Right lobe of liver (tissue), 6 donors: ENCODE results near the gene RUNX2. TPM values are rescaled to one million over a fixed set of nuclear protein-coding genes. Genes with fewer than 3 reads are reported as not detected.

ENCODE experiments used
- ATAC-seq, 4 donors: fragments of 200-7000 bp; cut with Tn5 transposase; one replicate each; pipeline ENCODE4 v1.9.1; 2020; ENCODE audit warnings: mild to moderate bottlenecking in 4 of 4, moderate library complexity in 4 of 4
- DNase-seq, 3 donors: peaks; one replicate each; pipeline ENCODE4 v3.0.0-alpha.2; 2020
- H3K27ac ChIP-seq, 3 donors: fragments of 200-600 bp; one replicate each; pipeline ENCODE4 v1.8.0; 2022
- H3K27me3 ChIP-seq, 2 donors: fragments of 200-600 bp; one replicate each; pipeline ENCODE4 v1.8.0; 2022
- H3K36me3 ChIP-seq, 4 donors: fragments of 200-600 bp; sonication (generic) in 1 of 4; one replicate each; pipeline versions ENCODE4 v1.5.1 to v1.8.0; 2017 to 2022; ENCODE audit warnings: control low read depth in 1 of 4
- H3K4me1 ChIP-seq, 4 donors: fragments of 200-600 bp; sonication (generic) in 1 of 4; one replicate each; pipeline versions ENCODE4 v1.5.1 to v1.8.0; 2017 to 2022; ENCODE audit warnings: control low read depth in 1 of 4
- H3K4me3 ChIP-seq, 3 donors: fragments of 200-600 bp; one replicate each; pipeline ENCODE4 v1.8.0; 2022
- H3K9me3 ChIP-seq, 4 donors: fragments of 200-600 bp; sonication (generic) in 1 of 4; one replicate each; pipeline versions ENCODE4 v1.5.1 to v1.8.0; 2017 to 2022; ENCODE audit warnings: control low read depth in 1 of 4
- POLR2A ChIP-seq: fragments of 450-650 bp; IDR thresholded peaks from one replicate; pipeline ENCODE4 v1.6.1; 2017; ENCODE audit warnings: antibody characterized with exemption, mild to moderate bottlenecking
- WGBS: methylation state at CpG from one replicate; pipeline ENCODE4 v1.1.6; 2018; ENCODE audit warnings: low coverage, low lambda C conversion rate; ENCODE audit not compliant: insufficient coverage; ENCODE audit errors: missing lambda C conversion rate; 5-methylcytosine and 5-hydroxymethylcytosine counted together
- intact Hi-C, 2 donors: fragments of 100-400 bp; cut with DNase I; formaldehyde crosslinking; loops; one replicate each; pipeline versions ENCODE4 v1.11.2 to v1.14.1; 2022
- total RNA-seq, 6 experiments: library from RNA; depleted of rRNA in 2 of 6; stranded (reverse); fragments of >200 nt in 2 of 6; fragmentation: NEBNext Ultra II Directional in 3 of 6; extraction: Animal tissue kit (Norgen Biotek cat#: 25700) in 3 of 6; gene quantifications; one replicate each; pipeline versions ENCODE4 v1.1.0 to v1.2.4, GENCODE V29; 2016 to 2023
- TF ChIP-seq, protein P1 (sequence below), 4 donors: fragments of 200-600 bp in 3 of 4; fragments of 450-650 bp in 1 of 4; IDR thresholded peaks; one replicate each; pipeline versions ENCODE4 v1.5.1 to v1.8.0; 2016 to 2022; ENCODE audit warnings: antibody characterized with exemption in 4 of 4, mild to moderate bottlenecking in 2 of 4
- donor health status: DM: no; HTN: yes; CAD: no.
- donor health status: DM: no; HTN: no; CAD: no.
- donor health status: DM: no; HTN: no; CAD: no.
- donor health status: DM: no; HTN: yes; CAD: no.
- donor health status: DM: no; HTN: yes; CAD: no.

RUNX2 gene
- total RNA-seq, 6 experiments from 2014 or later, result 0.15 to 0.80 (median 0.43) TPM

- Histone ChIP-seq H3K4me3 (no peak overlapping the region), H3K4me1 (no peaks in the 10 kb centered on the region), H3K27me3 (no peaks in the 10 kb centered on the region), H3K27ac (no peak overlapping the region), H3K36me3 (no peaks in the 10 kb centered on the region), H3K9me3 (no peaks in the 10 kb centered on the region)
- DNase-seq (no peak), ATAC-seq (no peak)
- TF ChIP-seq, protein P1, sequence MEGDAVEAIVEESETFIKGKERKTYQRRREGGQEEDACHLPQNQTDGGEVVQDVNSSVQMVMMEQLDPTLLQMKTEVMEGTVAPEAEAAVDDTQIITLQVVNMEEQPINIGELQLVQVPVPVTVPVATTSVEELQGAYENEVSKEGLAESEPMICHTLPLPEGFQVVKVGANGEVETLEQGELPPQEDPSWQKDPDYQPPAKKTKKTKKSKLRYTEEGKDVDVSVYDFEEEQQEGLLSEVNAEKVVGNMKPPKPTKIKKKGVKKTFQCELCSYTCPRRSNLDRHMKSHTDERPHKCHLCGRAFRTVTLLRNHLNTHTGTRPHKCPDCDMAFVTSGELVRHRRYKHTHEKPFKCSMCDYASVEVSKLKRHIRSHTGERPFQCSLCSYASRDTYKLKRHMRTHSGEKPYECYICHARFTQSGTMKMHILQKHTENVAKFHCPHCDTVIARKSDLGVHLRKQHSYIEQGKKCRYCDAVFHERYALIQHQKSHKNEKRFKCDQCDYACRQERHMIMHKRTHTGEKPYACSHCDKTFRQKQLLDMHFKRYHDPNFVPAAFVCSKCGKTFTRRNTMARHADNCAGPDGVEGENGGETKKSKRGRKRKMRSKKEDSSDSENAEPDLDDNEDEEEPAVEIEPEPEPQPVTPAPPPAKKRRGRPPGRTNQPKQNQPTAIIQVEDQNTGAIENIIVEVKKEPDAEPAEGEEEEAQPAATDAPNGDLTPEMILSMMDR (IDR thresholded peaks at IDR 0.05), result no peak
- TF ChIP-seq POLR2A, result no peak
- WGBS, result 65% methylated on average over 3 of the region's 5 CpGs
- intact Hi-C loops, result no loop called here
These were observed 267.1 kb downstream of the RUNX2 start for GRCh38 chr6:45595010-45595851.

DNA sequence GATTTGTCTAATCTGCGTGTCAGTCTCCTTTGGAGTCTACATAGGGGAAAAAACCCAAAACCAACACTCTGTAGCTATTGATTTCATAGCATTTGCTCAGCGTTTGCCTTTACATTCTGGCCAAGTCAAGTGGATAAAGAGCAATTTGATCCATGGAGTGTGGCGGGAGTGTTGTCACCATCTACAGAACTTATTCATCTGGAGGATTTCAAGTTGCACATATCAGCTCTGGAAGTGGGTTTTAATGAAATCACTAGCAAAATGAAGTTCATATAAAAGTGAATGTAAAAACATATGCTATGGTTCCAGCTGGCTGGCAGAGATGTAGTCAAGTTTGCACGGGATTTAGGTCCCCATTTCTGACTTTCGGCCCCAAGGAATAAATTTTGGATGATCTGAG is 269.3 kb downstream of the RUNX2 start:
- Histone ChIP-seq H3K27me3 (no peaks in the 10 kb centered on the region), H3K4me3 (no peak overlapping the region), H3K9me3 (no peaks in the 10 kb centered on the region), H3K27ac (no peak overlapping the region), H3K4me1 (no peaks in the 10 kb centered on the region), H3K36me3 (no peaks in the 10 kb centered on the region)
- intact Hi-C loops, result no loop called here
- DNase-seq (no peak), ATAC-seq (no peak)
- TF ChIP-seq, protein P1 (IDR thresholded peaks at IDR 0.05), result no peak
- 77% methylated on average over 5 of the region's 5 CpGs for WGBS

- intact Hi-C loops, result no loop called here
- Histone ChIP-seq H3K9me3 (no peaks in the 10 kb centered on the region), H3K4me1 (no peaks in the 10 kb centered on the region), H3K27ac (no peak overlapping the region), H3K27me3 (no peaks in the 10 kb centered on the region), H3K36me3 (no peaks in the 10 kb centered on the region), H3K4me3 (no peak overlapping the region)
- ATAC-seq (no peak), DNase-seq (no peak)
- TF ChIP-seq, protein P1 (IDR thresholded peaks at IDR 0.05), result no peak
- TF ChIP-seq POLR2A, result no peak
These were observed 270.9 kb downstream of the RUNX2 start for GRCh38 chr6:45599053-45599452.

DNA sequence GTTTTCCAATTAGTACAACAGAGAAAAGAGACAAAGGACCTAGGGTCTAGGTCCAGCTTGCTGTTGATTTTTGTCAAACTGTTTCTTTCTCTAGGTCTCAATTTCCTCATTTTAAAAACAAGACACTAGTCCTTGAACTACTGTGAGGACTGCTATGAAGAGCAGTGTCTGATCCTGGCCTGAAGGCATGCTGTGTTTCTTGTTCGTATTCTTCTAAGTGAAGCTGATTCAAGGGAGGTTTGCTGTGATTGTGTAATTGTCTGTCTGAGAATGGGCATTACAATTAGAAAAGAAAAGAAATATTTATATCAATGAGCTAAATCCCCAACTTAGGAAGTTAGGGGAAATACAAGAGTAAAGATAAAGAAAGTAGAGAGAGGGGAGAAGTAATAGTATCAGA is 277.8 kb downstream of the RUNX2 start:
- Histone ChIP-seq H3K4me3 (no peak overlapping the region), H3K27ac (no peak overlapping the region), H3K9me3 (no peaks in the 10 kb centered on the region), H3K36me3 (no peaks in the 10 kb centered on the region), H3K4me1 (no peaks in the 10 kb centered on the region), H3K27me3 (no peaks in the 10 kb centered on the region)
- ATAC-seq (no peak), DNase-seq (no peak)
- WGBS, result 83% methylated on average over 1 of the region's 1 CpG
- TF ChIP-seq, protein P1 (IDR thresholded peaks at IDR 0.05), result no peak
- TF ChIP-seq POLR2A, result no peak
- intact Hi-C loops, result no loop called here
